HCT116 (cell line): ENCODE data around the gene RTN4. TPM values are rescaled to one million over a fixed set of nuclear protein-coding genes. Genes with fewer than 3 reads are reported as not detected.

ENCODE experiments used
- ATAC-seq: fragments of 200-7000 bp; cut with Tn5 transposase; 2 replicates; pipeline ENCODE4 v1.9.1; 2020; ENCODE audit warnings: mild to moderate bottlenecking, moderate library complexity
- BruUV-seq: library from RNA; stranded (reverse); fragments of 400-500 nt; replicated peaks from 2 replicates; lab custom pipeline; 2021; lab: Mats Ljungman, UMichigan
- CTCF ChIA-PET: fragments of 300-600 bp; sonication (Branson Sonifier 250); formaldehyde crosslinking; loops from one replicate; lab custom pipeline; 2021; ENCODE audit warnings: antibody characterized with exemption; lab: Charles Lee
- POLR2A ChIA-PET: fragments of 300-600, 350-600 bp; sonication (Branson Sonifier 250); formaldehyde crosslinking; loops from one replicate; lab custom pipeline; 2021; ENCODE audit warnings: antibody characterized with exemption; lab: Charles Lee
- RAD21 ChIA-PET, 2 experiments: fragments of 300-600 bp; sonication (Branson Sonifier 250); formaldehyde crosslinking; loops; one replicate each; lab custom pipeline; 2023; ENCODE audit warnings: low total read pairs in 2 of 2; ENCODE audit not compliant: uncharacterized antibody in 2 of 2, unreplicated experiment in 2 of 2, low non-redundant PET in 1 of 2; lab: Charles Lee
- DNase-seq: peaks from one replicate; pipeline ENCODE4 v3.0.0-alpha.2; 2010; ENCODE audit warnings: low read depth, low spot score
- H2AFZ ChIP-seq: fragments of 200-600 bp; shearing (Covaris generic), sonication (generic); 2 replicates; pipeline ENCODE4 v1.6.1; 2017; ENCODE audit warnings: low read depth, mixed run types, mixed read lengths, antibody characterized with exemption, low read length; ENCODE audit not compliant: poor library complexity, severe bottlenecking
- H3K27ac ChIP-seq: 2 replicates; pipeline ENCODE4 v1.5.1; 2012; ENCODE audit warnings: low read depth, low read length
- H3K27me3 ChIP-seq: fragments of 200-600 bp; sonication (generic); 2 replicates; pipeline ENCODE4 v1.6.1; 2016; ENCODE audit warnings: mixed run types, low read length, mixed read lengths; ENCODE audit not compliant: insufficient read depth
- H3K36me3 ChIP-seq, 2 experiments: fragments of 200-500 bp in 1 of 2; fragments of 200-600 bp in 1 of 2; sonication (Bioruptor generic) in 1 of 2; sonication (generic) in 1 of 2; 2 replicates each; pipeline versions ENCODE4 v1.5.1 to v1.6.1; 2014 to 2016; ENCODE audit warnings: low read length in 2 of 2, inconsistent platforms in 1 of 2, mixed read lengths in 1 of 2, mixed run types in 1 of 2; ENCODE audit not compliant: insufficient read depth in 2 of 2, control insufficient read depth in 1 of 2
- H3K4me1 ChIP-seq, 2 experiments: fragments of 200-600 bp in 1 of 2; sonication (generic) in 1 of 2; 2 replicates each; pipeline versions ENCODE4 v1.5.1 to v1.6.1; 2012 to 2017; ENCODE audit warnings: low read length in 2 of 2, inconsistent platforms in 1 of 2, mild to moderate bottlenecking in 1 of 2, mixed read lengths in 1 of 2, mixed run types in 1 of 2, moderate library complexity in 1 of 2; ENCODE audit not compliant: insufficient read depth in 2 of 2, control insufficient read depth in 1 of 2
- H3K4me2 ChIP-seq: fragments of 200-600 bp; sonication (generic); 2 replicates; pipeline ENCODE4 v1.6.1; 2017; ENCODE audit warnings: mixed run types, low read length, mixed read lengths
- H3K4me3 ChIP-seq, 2 experiments: fragments of 200-600 bp in 1 of 2; sonication (generic) in 1 of 2; replicated peaks in 1 of 2; 2 replicates each; pipeline ENCODE4 v1.5.1; 2011 to 2016; ENCODE audit warnings: low read length in 2 of 2, control low read depth in 1 of 2, low read depth in 1 of 2, mild to moderate bottlenecking in 1 of 2, mixed read lengths in 1 of 2, mixed run types in 1 of 2
- H3K79me2 ChIP-seq: fragments of 200-600 bp; sonication (generic); 2 replicates; pipeline ENCODE4 v1.6.1; 2017; ENCODE audit warnings: mild to moderate bottlenecking, mixed run types, low read length, moderate library complexity, mixed read lengths; ENCODE audit not compliant: insufficient read depth
- H3K9ac ChIP-seq: fragments of 200-600 bp; sonication (generic); 2 replicates; pipeline ENCODE4 v1.6.1; 2016; ENCODE audit warnings: low read length, mixed read lengths
- H3K9me2 ChIP-seq: fragments of 200-600 bp; sonication (generic), shearing (Covaris generic); 2 replicates; pipeline ENCODE4 v1.6.1; 2017; ENCODE audit warnings: mixed run types, mild to moderate bottlenecking, moderate library complexity; ENCODE audit not compliant: insufficient read depth
- H3K9me3 ChIP-seq, 2 experiments: fragments of 200-500 bp in 1 of 2; fragments of 200-600 bp in 1 of 2; sonication (Bioruptor generic) in 1 of 2; sonication (generic) in 1 of 2; 2 replicates each; pipeline ENCODE4 v1.6.1; 2014 to 2017; ENCODE audit warnings: low read length in 2 of 2, mixed read lengths in 2 of 2, inconsistent platforms in 1 of 2, low read depth in 1 of 2, mild to moderate bottlenecking in 1 of 2, mixed run types in 1 of 2, moderate library complexity in 1 of 2; ENCODE audit not compliant: control insufficient read depth in 1 of 2, insufficient read depth in 1 of 2
- H4K20me1 ChIP-seq: fragments of 200-600 bp; sonication (generic), shearing (Covaris generic); 2 replicates; pipeline ENCODE4 v1.6.1; 2017; ENCODE audit warnings: mixed run types, mild to moderate bottlenecking, moderate library complexity; ENCODE audit not compliant: insufficient read depth
- CBX3 ChIP-seq: IDR thresholded peaks from 2 replicates; pipeline ENCODE4 v1.6.1; 2012; ENCODE audit warnings: low read depth
- CEBPB ChIP-seq: IDR thresholded peaks from 2 replicates; pipeline ENCODE4 v1.6.1; 2012; ENCODE audit warnings: low read depth
- EGR1 ChIP-seq: IDR thresholded peaks from 2 replicates; pipeline ENCODE4 v1.6.1; 2012; ENCODE audit warnings: low read depth
- EZH2 ChIP-seq: fragments of 200-600 bp; sonication (generic); IDR thresholded peaks from 2 replicates; pipeline ENCODE4 v1.6.1; 2017; ENCODE audit warnings: antibody characterized with exemption, mixed run types
- EZH2phosphoT487 ChIP-seq: fragments of 200-600 bp; IDR thresholded peaks from 2 replicates; pipeline ENCODE4 v1.6.1; 2018; ENCODE audit warnings: antibody characterized with exemption, borderline replicate concordance
- FOSL1 ChIP-seq: IDR thresholded peaks from 2 replicates; pipeline ENCODE4 v1.6.1; 2012; ENCODE audit warnings: low read depth
- JUND ChIP-seq: IDR thresholded peaks from 2 replicates; pipeline ENCODE4 v1.6.1; 2012
- MAX ChIP-seq: IDR thresholded peaks from 2 replicates; pipeline ENCODE4 v1.6.1; 2012
- POLR2A ChIP-seq: IDR thresholded peaks from 2 replicates; pipeline ENCODE4 v1.7.0; 2011; ENCODE audit warnings: borderline replicate concordance; ENCODE audit not compliant: insufficient read depth, insufficient read length; ENCODE audit errors: extremely low read depth
- POLR2AphosphoS5 ChIP-seq: IDR thresholded peaks from 2 replicates; pipeline ENCODE4 v1.6.1; 2011; ENCODE audit warnings: mild to moderate bottlenecking, low read depth, low read length, moderate library complexity
- RAD21 ChIP-seq: IDR thresholded peaks from 2 replicates; pipeline ENCODE4 v1.6.1; 2012; ENCODE audit warnings: low read depth, mild to moderate bottlenecking
- SIN3A ChIP-seq: IDR thresholded peaks from 2 replicates; pipeline ENCODE4 v1.6.1; 2012; ENCODE audit warnings: low read depth
- SP1 ChIP-seq: IDR thresholded peaks from 2 replicates; pipeline ENCODE4 v1.6.1; 2012; ENCODE audit warnings: low read depth
- SRF ChIP-seq: IDR thresholded peaks from 2 replicates; pipeline ENCODE4 v1.6.1; 2012; ENCODE audit warnings: low read depth
- TCF7L2 ChIP-seq: IDR thresholded peaks from 2 replicates; pipeline ENCODE4 v1.7.0; 2011; ENCODE audit warnings: borderline replicate concordance, inconsistent platforms; ENCODE audit not compliant: insufficient read depth, insufficient read length; ENCODE audit errors: extremely low read depth
- YY1 ChIP-seq: IDR thresholded peaks from 2 replicates; pipeline ENCODE4 v1.6.1; 2011; ENCODE audit warnings: low read length, low read depth, moderate library complexity, mild to moderate bottlenecking; ENCODE audit not compliant: insufficient replicate concordance; ENCODE audit errors: extremely low read depth
- ZBTB33 ChIP-seq: IDR thresholded peaks from 2 replicates; pipeline ENCODE4 v1.6.1; 2011; ENCODE audit warnings: mild to moderate bottlenecking, low read length, moderate library complexity; ENCODE audit not compliant: insufficient replicate concordance; ENCODE audit errors: extremely low read depth
- ZFX ChIP-seq: fragments of 450-650 bp; IDR thresholded peaks from 2 replicates; pipeline ENCODE4 v1.6.1; 2017
- intact Hi-C: fragments of 100-400 bp; cut with micrococcal nuclease; formaldehyde crosslinking; loops from 2 replicates; pipeline ENCODE4 v1.10.0; 2022
- total RNA-seq: library from RNA; stranded (reverse); gene quantifications from one replicate; pipeline ENCODE4 v1.2.1, GENCODE V29; 2021; ENCODE audit not compliant: unreplicated experiment
- TF ChIP-seq, protein P1 (sequence below): IDR thresholded peaks from 2 replicates; pipeline ENCODE4 v1.6.1; 2012
- TF ChIP-seq, protein P2 (sequence below): IDR thresholded peaks from 2 replicates; pipeline ENCODE4 v1.6.1; 2012; ENCODE audit warnings: low read depth

Gene RTN4
- total RNA-seq, 1 experiment from 2014 or later = 221 TPM

DNA sequence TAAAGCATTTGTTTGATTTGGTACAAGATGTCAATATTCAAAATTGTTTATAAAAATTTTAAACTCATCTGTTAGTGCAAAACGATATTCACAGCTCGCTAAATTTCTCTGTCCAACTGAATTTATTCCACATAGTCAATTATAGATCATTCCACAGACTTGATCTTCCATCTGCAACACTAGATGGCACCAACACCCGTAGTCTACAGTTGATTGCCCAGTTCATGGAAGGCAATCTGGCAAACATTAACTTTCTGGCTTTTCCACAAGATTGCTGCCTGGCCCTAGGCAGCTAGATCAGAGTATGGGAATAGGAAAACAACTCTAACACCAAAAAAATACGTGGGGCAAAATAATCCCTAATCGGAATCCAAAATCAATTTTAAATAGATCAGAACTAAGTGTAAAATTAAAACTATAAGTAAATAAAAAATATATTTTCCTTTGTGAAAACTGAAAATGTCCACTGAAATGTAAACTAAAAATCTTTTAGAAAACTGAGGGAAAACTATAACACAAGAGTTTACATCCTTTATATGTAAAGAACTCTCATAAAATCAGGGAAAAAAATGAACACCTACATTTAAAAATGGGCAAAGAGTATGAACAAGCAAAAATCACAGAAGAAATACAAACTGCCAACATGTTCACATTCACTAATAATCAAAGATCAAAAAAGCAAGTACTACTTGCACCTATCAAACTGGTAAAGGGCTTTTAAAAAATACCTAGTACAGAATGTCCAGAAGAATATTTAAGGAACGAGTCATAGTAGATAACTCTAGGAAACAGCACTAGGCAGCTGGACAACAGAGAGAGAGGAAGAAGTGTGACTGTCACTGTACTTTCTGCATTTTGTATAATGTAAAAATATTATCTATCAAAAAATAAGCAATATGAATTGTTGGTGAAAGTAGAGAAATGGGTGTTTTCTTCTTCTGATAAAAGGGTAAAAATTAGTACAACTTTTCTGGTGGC, 35.0 kb downstream of the RTN4 start:
- no TSS peak for BruUV-seq
- POLR2A ChIA-PET = no interaction called here
- Histone ChIP-seq H3K27ac (no peak overlapping the region; the same call in 1 of the 2 replicates), H3K4me2 (peak overlapping the region; percentile 54), H2AFZ (no peak overlapping the region), H3K9me3 (no peaks in the 10 kb centered on the region), H3K36me3 (0 out of 4 replicates have a peak, but pooled peaks cover 0 to 4% of the 10 kb centered on the region in 2 experiments), H3K27me3 (no peaks in the 10 kb centered on the region), H3K9me2 (no peaks in the 10 kb centered on the region), H4K20me1 (peaks cover 61% of the 10 kb centered on the region; the same call in 1 of the 2 replicates), H3K4me1 (peaks cover 32 to 59% of the 10 kb centered on the region in 2 experiments), H3K79me2 (peaks cover 100% of the 10 kb centered on the region), H3K9ac (no peak overlapping the region), H3K4me3 (no peak overlapping the region)
- peak; percentile 89 for ATAC-seq
- CTCF ChIA-PET = interaction anchor here (1.0 to 1.7 kb wide), 7 partner anchors 26 to 162 kb away, joined by 3 to 8 read pairs (median 3); no protein-coding TSS in a partner anchor
- RAD21 ChIA-PET = no interaction called here
- intact Hi-C loops = loop anchor here (1.0 to 10.0 kb wide), 4 partner anchors 153 to 350 kb away; partner anchors contain the start of genes CLHC1 and RPS27A
- DNase-seq = peak; percentile 54
- peak; percentile 34 for TF ChIP-seq POLR2AphosphoS5
- TF ChIP-seq ZBTB33 = no peak
- no peak for TF ChIP-seq TCF7L2
- TF ChIP-seq ZFX = no peak
- no peak for TF ChIP-seq SIN3A
- no peak for TF ChIP-seq YY1
- TF ChIP-seq SRF = 0 out of 2 replicates have a peak, but pooled peaks have one; percentile 24
- no peak for TF ChIP-seq EZH2
- TF ChIP-seq, protein P1, sequence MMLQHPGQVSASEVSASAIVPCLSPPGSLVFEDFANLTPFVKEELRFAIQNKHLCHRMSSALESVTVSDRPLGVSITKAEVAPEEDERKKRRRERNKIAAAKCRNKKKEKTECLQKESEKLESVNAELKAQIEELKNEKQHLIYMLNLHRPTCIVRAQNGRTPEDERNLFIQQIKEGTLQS = no peak
- peak; percentile 32; the same call in 1 of the 2 replicates for TF ChIP-seq CEBPB
- peak; percentile 26; the same call in 1 of the 2 replicates for TF ChIP-seq FOSL1
- peak; percentile 52 for TF ChIP-seq JUND
- TF ChIP-seq SP1 = peak; percentile 11; the same call in 1 of the 2 replicates
- no peak for TF ChIP-seq EGR1
- TF ChIP-seq, protein P2, sequence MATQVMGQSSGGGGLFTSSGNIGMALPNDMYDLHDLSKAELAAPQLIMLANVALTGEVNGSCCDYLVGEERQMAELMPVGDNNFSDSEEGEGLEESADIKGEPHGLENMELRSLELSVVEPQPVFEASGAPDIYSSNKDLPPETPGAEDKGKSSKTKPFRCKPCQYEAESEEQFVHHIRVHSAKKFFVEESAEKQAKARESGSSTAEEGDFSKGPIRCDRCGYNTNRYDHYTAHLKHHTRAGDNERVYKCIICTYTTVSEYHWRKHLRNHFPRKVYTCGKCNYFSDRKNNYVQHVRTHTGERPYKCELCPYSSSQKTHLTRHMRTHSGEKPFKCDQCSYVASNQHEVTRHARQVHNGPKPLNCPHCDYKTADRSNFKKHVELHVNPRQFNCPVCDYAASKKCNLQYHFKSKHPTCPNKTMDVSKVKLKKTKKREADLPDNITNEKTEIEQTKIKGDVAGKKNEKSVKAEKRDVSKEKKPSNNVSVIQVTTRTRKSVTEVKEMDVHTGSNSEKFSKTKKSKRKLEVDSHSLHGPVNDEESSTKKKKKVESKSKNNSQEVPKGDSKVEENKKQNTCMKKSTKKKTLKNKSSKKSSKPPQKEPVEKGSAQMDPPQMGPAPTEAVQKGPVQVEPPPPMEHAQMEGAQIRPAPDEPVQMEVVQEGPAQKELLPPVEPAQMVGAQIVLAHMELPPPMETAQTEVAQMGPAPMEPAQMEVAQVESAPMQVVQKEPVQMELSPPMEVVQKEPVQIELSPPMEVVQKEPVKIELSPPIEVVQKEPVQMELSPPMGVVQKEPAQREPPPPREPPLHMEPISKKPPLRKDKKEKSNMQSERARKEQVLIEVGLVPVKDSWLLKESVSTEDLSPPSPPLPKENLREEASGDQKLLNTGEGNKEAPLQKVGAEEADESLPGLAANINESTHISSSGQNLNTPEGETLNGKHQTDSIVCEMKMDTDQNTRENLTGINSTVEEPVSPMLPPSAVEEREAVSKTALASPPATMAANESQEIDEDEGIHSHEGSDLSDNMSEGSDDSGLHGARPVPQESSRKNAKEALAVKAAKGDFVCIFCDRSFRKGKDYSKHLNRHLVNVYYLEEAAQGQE = no peak
- no peak for TF ChIP-seq MAX
- TF ChIP-seq RAD21 = peak; percentile 84
- TF ChIP-seq POLR2A = no peak
- TF ChIP-seq EZH2phosphoT487 = no peak
- TF ChIP-seq CBX3 = peak; percentile 43; the same call in 1 of the 2 replicates
